Stimulated activated CD4-positive, alpha-beta T cell treated with anti-CD3 and anti-CD28 coated beads, Interleukin-12 subunit alpha, Interleukin-12 subunit beta, amount 100 ng/mL, for 48 hours (primary cell): ENCODE results near the gene DMRT2.

Experiments
- DNase-seq, 3 donors: peaks; one replicate each; pipeline ENCODE4 v3.0.0-alpha.2; 2020; ENCODE audit warnings: low read depth in 2 of 3, low spot score in 1 of 3

The DMRT2 gene

DNA sequence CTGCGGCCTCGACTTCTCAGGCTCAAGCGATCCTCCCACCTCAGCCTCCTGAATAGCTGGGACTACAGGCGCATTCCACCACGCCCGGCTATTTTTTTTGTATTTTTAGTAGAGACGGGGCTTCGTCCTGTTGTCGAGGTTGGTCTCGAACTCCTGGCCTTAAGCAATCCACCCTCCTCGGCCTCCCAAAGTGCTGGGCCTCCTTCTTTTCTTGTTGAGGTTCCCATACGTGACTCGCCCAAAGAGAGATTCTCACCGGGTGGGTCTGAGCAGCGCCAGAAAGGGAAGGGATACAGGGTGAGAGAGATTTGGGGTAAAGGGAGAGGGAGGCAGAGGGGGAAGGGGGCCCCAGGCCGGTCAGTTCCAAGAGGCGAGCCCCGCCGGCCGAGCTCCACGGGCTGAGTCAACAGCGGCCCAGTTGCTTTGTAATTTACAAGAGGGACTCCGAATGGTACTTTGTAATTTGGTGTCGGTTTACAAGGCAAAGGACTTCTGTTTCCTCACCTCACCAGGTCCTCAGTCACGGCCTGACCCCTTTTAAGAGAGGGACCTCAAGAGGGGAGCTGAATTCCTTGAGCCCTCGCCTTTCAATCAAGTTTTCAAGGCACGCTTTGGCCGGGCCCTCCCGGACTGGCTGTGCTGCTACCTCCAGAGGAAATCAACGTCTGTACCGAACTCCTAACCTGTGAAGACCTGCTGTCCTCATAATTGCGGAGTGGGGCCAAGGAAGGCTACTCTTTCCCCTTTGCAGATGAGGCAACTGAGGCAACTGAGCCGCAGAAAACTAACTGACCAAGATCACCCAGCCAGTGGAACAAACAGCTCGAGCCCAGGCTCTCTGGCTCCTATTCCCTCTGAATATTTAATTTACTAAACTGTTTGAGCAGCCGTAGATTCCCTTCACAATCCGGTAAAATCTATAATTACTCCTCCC, 3.3 kb upstream of the DMRT2 start:
- DNase-seq, result no peak

DNA sequence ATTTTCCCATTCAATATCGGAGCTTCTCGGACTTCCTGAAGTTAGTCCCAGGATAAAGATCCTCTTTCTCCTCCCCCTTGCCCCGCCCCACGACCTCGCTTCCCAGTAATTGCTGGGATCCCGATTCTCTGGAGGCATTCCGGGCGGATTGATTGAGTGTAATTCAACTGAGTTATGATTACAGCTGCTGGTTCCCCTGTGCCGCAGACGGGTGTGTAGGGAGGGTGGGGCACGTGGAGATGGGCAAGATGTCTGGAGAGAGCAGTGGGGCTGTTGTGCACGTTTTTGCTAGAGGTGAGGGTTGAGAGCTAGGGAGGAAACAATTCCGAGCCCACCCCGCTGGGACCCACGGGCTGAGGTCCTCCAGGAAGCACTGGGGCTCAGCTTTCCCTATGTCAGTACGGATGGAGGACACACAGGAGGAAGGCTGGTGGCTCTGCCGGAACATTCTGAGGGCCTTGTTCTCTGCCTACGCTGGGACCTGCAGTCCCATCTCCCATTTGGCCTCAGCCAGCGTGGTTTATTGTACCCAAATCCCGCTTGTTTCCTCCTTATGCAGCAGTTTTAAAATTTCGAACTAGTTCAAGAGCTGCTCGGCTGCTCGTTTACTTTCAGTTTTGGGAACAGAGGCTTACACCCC, 2.4 kb upstream of the DMRT2 start:
- no peak for DNase-seq

- DNase-seq, result no peak
These were observed 1.9 kb upstream of the DMRT2 start for GRCh38 chr9:1048231-1048619.

GRCh38 chr9:1048811-1049210, 1.3 kb upstream of the DMRT2 start:
- DNase-seq, result no peak

DNA sequence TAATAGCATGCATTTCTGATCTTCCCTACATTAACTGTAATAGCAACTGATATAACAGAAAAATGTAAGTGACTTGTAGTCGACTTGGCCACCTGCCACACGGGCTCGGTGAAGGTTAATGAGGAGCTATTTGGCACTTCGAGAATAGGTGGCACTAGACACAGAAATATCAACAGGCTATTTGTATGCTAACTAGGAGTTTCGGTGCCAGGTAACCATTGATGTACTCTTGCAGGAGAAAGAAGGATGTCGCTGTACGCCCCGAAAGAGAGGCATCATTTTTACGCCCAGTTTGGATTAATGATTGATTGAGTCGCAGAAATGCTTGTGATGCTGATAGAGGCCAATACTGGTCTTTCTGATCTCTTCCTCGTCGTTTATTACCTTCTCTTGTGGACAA, 516 bp upstream of the DMRT2 start:
- no peak for DNase-seq

- no peak for DNase-seq
These were observed 1.0 kb downstream of the DMRT2 start for GRCh38 chr9:1051210-1051583.

GRCh38 chr9:1051584-1052275, 1.6 kb downstream of the DMRT2 start:
- DNase-seq, result no peak

GRCh38 chr9:1052365-1053281, 2.5 kb downstream of the DMRT2 start:
- DNase-seq, result no peak

- DNase-seq, result no peak
These were observed 3.1 kb downstream of the DMRT2 start for GRCh38 chr9:1053282-1053621.

DNA sequence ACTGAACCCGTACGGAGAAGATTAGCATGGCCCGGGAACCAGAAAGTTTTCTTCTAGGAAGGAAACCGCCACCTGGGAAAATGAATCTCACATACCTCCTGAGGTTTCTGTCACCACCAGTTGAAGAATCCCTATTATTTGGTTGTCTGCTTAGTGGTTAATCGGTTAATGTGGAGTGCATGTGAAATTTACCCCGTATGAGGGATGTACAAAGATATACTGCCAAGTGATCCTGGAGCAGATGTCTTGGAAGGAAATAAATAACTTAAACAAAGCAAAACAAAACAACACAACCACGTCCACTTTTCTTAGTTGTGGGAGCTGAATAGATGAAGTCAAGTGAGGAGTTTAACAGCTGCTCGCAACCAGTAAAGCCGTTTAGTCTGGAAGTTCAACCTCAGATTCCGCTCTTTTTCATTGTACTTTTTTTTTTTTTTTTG, 3.8 kb downstream of the DMRT2 start:
- DNase-seq, result no peak

DNA sequence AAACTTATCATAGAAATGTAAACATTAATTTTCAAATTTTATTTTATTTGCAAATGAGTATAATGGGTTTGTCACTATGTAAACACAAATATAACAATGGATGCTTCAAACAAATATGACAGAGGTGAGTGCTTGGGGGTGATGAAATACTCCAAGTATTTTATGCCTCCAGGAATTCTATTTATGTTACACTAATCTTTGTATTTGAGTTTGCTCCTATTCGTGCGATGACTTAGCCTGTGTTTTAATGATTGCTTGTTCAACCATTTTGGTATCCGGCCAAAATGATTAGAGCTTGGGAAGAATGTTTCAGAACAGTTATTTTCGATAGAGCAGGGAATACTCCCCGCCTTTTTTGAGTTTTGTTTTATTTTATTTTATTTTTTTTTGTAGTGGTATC, 5.0 kb downstream of the DMRT2 start:
- DNase-seq, result no peak

DNA sequence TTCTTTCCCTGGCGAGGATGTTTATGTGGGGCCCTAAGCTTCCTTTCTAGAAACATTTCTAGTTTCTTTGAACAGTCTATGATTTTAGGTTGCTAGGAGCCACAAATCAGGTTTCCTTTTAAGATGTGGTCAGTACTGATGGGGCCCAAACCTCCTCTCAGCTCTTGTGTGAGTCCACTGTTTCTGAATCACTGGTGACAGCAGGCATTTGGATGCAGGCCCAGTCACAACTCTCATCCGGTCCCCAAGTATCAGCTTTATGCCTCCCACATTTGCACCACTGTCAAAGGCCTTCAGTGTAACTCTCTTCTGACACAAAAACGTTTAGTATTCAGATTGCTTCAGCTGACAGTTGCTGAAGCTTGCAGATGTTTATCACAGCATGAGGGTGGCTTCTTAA, 7.8 kb downstream of the DMRT2 start:
- DNase-seq, result no peak

- no peak for DNase-seq
These were observed 8.8 kb downstream of the DMRT2 start for GRCh38 chr9:1058826-1059487.

DNA sequence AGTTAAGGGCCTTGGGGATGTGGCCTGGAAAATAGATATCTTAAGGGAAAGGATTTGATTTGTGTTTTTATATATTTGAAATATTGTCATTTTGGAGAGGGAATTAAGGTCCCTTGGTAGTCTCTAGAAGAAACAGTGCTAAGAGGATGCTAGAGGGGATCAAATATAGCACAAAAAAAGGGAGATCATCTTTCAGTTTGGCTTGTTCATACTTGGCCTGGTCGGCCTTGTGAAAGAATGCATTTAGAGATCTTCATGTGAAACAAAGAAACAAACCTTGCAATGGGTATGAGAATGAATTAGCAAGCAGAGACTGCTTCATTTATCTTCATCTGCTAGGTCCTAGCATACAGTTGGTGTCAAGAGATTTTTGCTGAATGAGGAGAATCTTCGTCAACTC, 15.0 kb downstream of the DMRT2 start:
- no peak for DNase-seq

DNA sequence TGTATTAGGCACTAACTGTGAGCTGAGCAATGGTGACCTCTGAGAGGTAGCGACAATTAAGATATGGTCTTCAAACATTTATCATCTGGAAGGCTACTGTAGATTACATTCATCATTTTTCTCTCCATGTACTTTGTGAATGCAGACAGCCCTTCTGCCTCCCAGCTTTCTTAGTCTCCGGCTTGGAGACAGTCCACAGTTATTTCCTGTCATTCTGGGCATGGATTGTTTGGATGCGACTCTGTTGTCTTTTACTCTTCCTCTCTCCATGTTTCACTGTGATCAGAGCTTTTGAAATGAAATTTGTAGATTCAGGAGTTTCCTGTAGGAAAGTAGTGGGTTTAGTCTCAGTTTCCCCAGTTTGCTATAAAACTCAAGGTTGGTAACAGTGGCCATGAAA, 20.5 kb downstream of the DMRT2 start:
- no peak for DNase-seq

DNA sequence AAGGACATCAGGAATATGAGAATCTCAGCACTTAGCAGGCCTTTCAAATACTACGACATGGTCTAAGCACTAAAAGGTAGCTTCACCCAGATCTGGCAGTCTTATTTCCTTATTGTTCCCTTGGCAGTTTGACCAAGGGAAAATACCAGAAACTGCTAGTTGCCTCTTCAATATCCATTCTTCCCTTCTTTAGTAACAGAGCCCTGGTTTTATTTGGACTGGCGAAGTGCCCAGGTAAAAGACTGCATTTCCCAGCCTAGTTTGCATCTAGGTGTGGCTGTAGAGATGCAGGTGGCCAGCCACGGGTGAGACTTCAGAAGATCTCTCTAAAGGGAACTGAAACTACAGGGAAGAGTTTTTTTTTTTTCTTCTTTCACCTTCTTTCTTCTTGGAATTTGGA, 21.6 kb downstream of the DMRT2 start:
- DNase-seq, result no peak

GRCh38 chr9:1073497-1073896, 23.3 kb downstream of the DMRT2 start:
- DNase-seq, result no peak

DNA sequence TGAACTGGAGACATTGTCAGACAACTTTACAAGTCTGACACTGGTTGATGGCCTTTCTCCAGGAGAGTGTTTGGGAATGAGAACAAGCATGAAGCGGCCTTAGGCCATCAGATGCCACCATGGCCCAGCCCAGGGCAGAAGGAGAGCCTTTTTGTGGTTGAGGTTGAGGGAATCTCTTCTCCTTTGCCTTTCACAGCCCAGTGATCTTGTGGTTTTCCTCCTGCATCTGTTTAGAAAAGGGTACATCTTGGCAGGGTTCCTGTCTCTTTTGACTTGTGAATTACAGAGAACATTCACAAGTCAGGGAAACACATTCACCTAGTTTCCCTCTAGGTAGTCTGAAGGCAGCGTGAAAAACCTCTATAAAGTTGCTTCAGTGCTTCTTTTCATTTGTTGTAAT, 27.5 kb downstream of the DMRT2 start:
- DNase-seq, result no peak

- no peak for DNase-seq
These were observed 33.3 kb downstream of the DMRT2 start for GRCh38 chr9:1083325-1083913.

GRCh38 chr9:1085086-1085485, 34.9 kb downstream of the DMRT2 start:
- no peak for DNase-seq
